HEK293T (cell line): ENCODE data around the gene GJB4.

Experiments
- L3MBTL2 ChIP-seq: fragments of 450-650 bp; conservative IDR thresholded peaks from 2 replicates; pipeline ENCODE4 v1.6.1; 2016; ENCODE audit warnings: mild to moderate bottlenecking
- SP1 ChIP-seq: fragments of 450-650 bp; IDR thresholded peaks from 2 replicates; pipeline ENCODE4 v1.6.1; 2017
- ZNF384 ChIP-seq: fragments of 450-650 bp; IDR thresholded peaks from 2 replicates; pipeline ENCODE4 v1.6.1; 2016

- TF ChIP-seq L3MBTL2 (no peak), SP1 (no peak), ZNF384 (no peak)
These were observed 37.5 kb downstream of the GJB4 start for GRCh38 chr1:34796990-34797389.
